PC-9 (cell line): Measurements from ENCODE around the gene USP53.
"Not testable (repeated sequence)": the region's sequence is repeated elsewhere in the genome, so short reads cannot be mapped to it uniquely, and the experiment has no call there.

ENCODE experiments used
- CTCF ChIP-seq: fragments of 200-600 bp; sonication (generic); conservative IDR thresholded peaks from 2 replicates; pipeline ENCODE4 v1.6.1; 2017; ENCODE audit warnings: mixed run types, antibody characterized with exemption, mild to moderate bottlenecking, moderate library complexity
- EZH2 ChIP-seq: fragments of 200-600 bp; sonication (generic); IDR thresholded peaks from 2 replicates; pipeline ENCODE4 v1.8.0; 2017; ENCODE audit warnings: antibody characterized with exemption, low read depth

GRCh38 chr4:119279541-119279940, 67.0 kb downstream of the USP53 start:
- not testable (repeated sequence) for TF ChIP-seq CTCF, EZH2
